Tibial nerve (tissue), 4 donors: ENCODE results near the gene PRXL2C.
"Not testable (repeated sequence)": the region's sequence is repeated elsewhere in the genome, so short reads cannot be mapped to it uniquely, and the experiment has no call there.

Experiments
- EP300 ChIP-seq, 2 donors: sonication (generic); formaldehyde crosslinking; IDR thresholded peaks; one replicate each; pipeline ENCODE4 v1.6.1; 2017; ENCODE audit warnings: antibody characterized with exemption in 2 of 2, mild to moderate bottlenecking in 1 of 2
- POLR2A ChIP-seq, 2 donors: fragments of 450-650 bp; IDR thresholded peaks; one replicate each; pipeline ENCODE4 v1.6.1; 2017; ENCODE audit warnings: antibody characterized with exemption in 2 of 2, mild to moderate bottlenecking in 2 of 2, moderate library complexity in 2 of 2
- TF ChIP-seq, protein P1 (sequence below), 5 experiments: fragments of 200-600 bp in 3 of 5; fragments of 450-650 bp in 2 of 5; sonication (generic) in 3 of 5; IDR thresholded peaks; one replicate each; pipeline ENCODE4 v1.5.1; 2016 to 2019; ENCODE audit warnings: antibody characterized with exemption in 5 of 5, mild to moderate bottlenecking in 3 of 5, moderate library complexity in 2 of 5

DNA sequence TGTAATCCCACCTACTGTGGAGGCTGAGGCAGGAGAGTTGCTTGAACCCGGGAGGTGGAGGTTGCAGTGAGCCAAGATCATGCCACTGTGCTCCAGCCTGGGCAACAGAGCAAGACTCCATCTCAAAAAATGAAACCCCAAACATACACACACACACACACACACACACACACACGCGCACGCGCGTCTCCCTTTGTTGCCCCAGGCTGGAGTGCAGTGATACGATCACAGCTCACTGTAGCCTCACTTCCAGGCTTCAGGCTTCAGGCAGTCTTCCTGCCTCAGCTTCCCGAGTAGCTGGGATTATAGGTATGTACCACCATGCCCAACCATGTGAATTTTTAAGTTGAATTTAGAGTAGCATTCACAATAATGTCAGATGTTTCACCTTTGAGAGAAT is 21.5 kb downstream of the PRXL2C start:
- TF ChIP-seq, protein P1, sequence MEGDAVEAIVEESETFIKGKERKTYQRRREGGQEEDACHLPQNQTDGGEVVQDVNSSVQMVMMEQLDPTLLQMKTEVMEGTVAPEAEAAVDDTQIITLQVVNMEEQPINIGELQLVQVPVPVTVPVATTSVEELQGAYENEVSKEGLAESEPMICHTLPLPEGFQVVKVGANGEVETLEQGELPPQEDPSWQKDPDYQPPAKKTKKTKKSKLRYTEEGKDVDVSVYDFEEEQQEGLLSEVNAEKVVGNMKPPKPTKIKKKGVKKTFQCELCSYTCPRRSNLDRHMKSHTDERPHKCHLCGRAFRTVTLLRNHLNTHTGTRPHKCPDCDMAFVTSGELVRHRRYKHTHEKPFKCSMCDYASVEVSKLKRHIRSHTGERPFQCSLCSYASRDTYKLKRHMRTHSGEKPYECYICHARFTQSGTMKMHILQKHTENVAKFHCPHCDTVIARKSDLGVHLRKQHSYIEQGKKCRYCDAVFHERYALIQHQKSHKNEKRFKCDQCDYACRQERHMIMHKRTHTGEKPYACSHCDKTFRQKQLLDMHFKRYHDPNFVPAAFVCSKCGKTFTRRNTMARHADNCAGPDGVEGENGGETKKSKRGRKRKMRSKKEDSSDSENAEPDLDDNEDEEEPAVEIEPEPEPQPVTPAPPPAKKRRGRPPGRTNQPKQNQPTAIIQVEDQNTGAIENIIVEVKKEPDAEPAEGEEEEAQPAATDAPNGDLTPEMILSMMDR (IDR thresholded peaks at IDR 0.05) = not testable (repeated sequence)
- TF ChIP-seq EP300, POLR2A (IDR thresholded peaks at IDR 0.05): not testable (repeated sequence)
